NB4 (cell line): ENCODE measurements around the gene RANBP1.
A peak's percentile ranks its signal among the peaks of the same experiment; 100 is the strongest.

Source experiments
- DNase-seq: peaks from one replicate; pipeline ENCODE4 v3.0.0; 2010; ENCODE audit warnings: low read depth
- H3K4me3 ChIP-seq: one replicate; pipeline ENCODE4 v1.5.1; 2011; ENCODE audit warnings: mild to moderate bottlenecking, low read depth, low read length, moderate library complexity
- MYC ChIP-seq: IDR thresholded peaks from 2 replicates; pipeline ENCODE4 v1.6.1; 2011; ENCODE audit warnings: low read depth, low read length
- POLR2A ChIP-seq: IDR thresholded peaks from 2 replicates; pipeline ENCODE4 v1.6.1; 2011; ENCODE audit warnings: mild to moderate bottlenecking; ENCODE audit not compliant: insufficient read length; ENCODE audit errors: extremely low read depth
- TF ChIP-seq, protein P1 (sequence below): IDR thresholded peaks from 2 replicates; pipeline ENCODE4 v1.6.1; 2011; ENCODE audit warnings: low read depth, low read length
- TF ChIP-seq, protein P2 (sequence below): IDR thresholded peaks from one replicate; pipeline ENCODE4 v1.5.1; 2012; ENCODE audit warnings: low read depth, low read length

RANBP1 gene

DNA sequence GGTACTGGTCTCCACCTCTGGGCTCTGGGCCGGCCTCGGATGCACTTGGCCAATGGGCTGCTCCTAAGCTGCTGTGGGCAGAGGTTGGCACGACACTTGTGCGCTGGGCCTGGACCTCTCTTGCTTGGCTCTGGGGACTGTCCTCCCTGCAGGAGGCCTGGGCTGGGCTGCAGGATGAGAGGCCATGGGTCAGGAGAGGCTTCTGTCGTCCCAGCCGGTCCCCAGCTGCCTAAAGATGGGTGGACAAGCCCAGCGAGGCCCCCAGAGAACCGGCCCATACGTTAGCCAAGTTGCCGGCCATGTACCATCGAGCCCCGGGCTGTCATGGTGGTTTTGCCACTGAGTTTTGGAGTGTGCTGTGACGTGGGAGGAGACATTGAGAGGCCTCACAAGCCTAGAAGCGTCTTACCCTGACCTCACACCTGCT lies 36.6 kb downstream of the RANBP1 start:
- no peak for TF ChIP-seq POLR2A
- TF ChIP-seq, protein P1, sequence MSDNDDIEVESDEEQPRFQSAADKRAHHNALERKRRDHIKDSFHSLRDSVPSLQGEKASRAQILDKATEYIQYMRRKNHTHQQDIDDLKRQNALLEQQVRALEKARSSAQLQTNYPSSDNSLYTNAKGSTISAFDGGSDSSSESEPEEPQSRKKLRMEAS, result no peak
- TF ChIP-seq, protein P2, sequence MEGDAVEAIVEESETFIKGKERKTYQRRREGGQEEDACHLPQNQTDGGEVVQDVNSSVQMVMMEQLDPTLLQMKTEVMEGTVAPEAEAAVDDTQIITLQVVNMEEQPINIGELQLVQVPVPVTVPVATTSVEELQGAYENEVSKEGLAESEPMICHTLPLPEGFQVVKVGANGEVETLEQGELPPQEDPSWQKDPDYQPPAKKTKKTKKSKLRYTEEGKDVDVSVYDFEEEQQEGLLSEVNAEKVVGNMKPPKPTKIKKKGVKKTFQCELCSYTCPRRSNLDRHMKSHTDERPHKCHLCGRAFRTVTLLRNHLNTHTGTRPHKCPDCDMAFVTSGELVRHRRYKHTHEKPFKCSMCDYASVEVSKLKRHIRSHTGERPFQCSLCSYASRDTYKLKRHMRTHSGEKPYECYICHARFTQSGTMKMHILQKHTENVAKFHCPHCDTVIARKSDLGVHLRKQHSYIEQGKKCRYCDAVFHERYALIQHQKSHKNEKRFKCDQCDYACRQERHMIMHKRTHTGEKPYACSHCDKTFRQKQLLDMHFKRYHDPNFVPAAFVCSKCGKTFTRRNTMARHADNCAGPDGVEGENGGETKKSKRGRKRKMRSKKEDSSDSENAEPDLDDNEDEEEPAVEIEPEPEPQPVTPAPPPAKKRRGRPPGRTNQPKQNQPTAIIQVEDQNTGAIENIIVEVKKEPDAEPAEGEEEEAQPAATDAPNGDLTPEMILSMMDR, result no peak
- no peak for TF ChIP-seq MYC
- no peak overlapping the region for H3K4me3 ChIP-seq
- no peak for DNase-seq

DNA sequence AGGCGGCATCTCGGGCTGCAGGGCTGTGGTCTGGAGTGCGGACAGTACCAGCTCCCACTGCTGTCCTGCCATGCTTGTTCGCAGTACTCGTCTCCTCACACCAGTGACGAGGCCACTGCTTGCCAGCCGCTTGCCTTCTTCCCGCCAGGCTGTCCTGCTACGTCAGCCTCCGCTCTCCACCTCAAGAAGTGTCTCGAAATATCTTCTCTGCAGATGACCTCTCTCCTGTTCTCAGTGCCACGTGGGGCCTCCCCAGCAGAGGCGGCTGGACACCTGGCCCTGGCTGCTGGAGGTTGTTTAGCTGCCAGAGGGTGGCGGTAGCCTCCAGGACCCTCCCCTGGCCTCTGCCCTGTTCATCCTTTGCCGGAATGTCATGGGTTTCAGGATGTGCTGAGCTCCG lies 38.0 kb downstream of the RANBP1 start:
- no peak overlapping the region for H3K4me3 ChIP-seq
- no peak for DNase-seq
- TF ChIP-seq, protein P1, result no peak
- TF ChIP-seq, protein P2, result no peak
- TF ChIP-seq POLR2A (no peak), MYC (no peak)

DNA sequence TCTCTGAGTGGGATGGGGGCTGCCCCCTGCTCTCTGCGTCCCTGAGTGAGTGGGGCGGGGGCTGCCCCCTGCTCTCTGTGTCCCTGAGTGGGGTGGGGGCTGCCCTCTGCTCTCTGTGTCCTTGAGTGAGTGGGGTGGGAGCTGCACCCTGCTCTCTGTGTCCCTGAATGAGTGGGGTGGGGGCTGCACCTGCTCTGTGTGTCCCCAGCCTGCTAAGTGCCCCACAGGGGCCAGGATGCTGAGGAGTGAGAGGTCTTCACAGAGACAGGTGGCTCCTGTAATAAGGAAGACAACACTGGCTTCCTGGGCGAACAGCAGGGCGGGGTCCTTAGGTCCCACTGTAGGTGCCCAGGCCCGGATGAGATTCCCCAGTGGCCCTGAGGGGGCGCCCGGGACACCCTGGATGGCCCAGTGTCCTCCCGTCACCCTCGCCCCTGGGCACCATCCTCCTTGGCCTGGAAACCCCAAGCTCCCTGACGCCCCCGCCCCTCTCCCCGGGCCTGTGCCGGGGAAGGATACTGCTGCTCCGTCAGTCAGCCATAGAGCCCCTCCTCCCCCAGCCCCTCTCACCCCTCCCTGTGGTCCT lies 38.8 kb downstream of the RANBP1 start:
- H3K4me3 ChIP-seq, result no peak overlapping the region
- no peak for TF ChIP-seq MYC
- TF ChIP-seq POLR2A, result no peak
- TF ChIP-seq, protein P2, result peak; percentile 18

DNA sequence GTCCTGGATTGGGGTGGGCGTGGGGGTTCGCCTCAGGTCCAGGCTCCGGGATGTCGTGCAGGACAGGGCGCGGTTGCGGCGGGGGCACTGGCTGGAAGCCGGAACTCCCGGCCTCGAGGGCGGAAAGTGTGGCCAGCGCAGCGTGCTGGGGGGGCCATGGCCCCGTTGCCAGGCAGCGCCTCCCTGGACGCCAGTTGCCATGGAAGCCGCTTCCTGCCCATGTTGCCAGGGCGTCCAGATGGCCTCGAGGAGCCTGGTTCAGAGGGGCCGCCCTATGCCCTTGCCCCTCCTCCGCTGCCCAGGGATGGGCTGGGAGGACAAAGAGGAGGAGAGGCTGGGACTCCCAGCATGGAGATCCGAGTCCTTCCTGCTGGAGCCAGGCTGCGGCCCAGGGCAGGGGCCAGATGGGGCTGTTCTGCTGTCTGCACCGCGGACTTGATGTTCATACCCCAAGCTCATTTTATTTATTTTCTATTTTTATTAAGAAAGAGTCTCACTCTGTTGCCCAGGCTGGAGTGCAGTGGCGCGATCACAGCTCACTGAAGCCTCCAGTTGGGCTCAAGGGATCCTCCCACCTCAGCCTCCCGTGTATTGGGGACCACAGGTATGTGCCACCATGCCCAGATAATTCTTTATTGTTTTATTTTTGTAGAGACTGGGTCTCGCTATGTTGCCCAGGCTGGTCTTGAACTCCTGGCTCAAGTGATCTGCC lies 39.6 kb downstream of the RANBP1 start:
- H3K4me3 ChIP-seq, result no peak overlapping the region
- TF ChIP-seq POLR2A, result no peak
- TF ChIP-seq, protein P2, result no peak
- TF ChIP-seq MYC, result no peak
- TF ChIP-seq, protein P1, result no peak
- DNase-seq, result peak; percentile 69

More for the DNA sequence above, 38.8 kb downstream of the RANBP1 start:
- DNase-seq, result peak; percentile 26

DNA sequence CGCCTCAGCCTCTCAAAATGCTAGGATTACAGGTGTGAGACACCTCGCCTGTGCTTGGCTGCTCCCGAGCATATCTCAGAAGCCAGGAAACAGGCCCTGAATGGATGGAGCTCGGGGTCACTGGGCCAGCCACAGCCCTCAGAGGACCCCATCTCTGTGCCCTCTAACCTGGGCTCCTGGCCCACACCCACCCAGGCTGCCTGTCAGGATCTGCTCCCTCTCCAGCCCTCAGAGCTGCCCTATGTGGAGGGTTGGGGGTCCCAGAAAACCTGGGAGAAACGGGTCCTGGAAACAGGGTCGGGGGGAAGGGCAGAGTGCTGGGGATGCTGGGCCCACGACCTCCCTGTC lies 40.1 kb downstream of the RANBP1 start:
- H3K4me3 ChIP-seq, result no peak overlapping the region
- DNase-seq, result no peak
- TF ChIP-seq, protein P1, result no peak
- no peak for TF ChIP-seq POLR2A
- TF ChIP-seq, protein P2, result no peak
- no peak for TF ChIP-seq MYC
